NCI-H345 treated with DMSO at 0.1 percent for 48 hours (cell line): ENCODE results near the gene RLN3.
"Not testable (repeated sequence)": the region's sequence is repeated elsewhere in the genome, so short reads cannot be mapped to it uniquely, and the experiment has no call there.

Experiments used
- DNase-seq: peaks from one replicate; lab custom pipeline; 2025; ENCODE audit not compliant: unreplicated experiment; lab: John Stamatoyannopoulos, UW

The RLN3 gene

DNA sequence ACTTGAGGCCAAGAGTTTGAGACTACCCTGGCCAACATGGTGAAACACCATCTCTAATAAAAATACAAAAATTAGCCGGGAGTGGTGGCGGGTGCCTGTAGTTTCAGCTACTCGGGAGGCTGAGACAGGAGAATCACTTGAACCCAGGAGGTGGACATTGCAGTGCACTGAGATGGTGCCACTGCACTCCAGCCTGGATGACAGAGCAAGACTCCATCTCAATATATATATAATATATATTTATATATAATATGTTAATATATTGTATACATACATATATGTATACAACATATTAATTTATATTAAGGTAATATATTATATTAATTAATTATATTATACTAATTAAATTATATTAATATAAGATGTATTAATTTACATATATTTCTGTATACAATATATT lies 8.2 kb upstream of the RLN3 start:
- not testable (repeated sequence) for DNase-seq

- no peak for DNase-seq
Measured at GRCh38 chr19:14021474-14021873, 6.5 kb upstream of the RLN3 start.

- no peak for DNase-seq
Measured at GRCh38 chr19:14022469-14022868, 5.5 kb upstream of the RLN3 start.

DNA sequence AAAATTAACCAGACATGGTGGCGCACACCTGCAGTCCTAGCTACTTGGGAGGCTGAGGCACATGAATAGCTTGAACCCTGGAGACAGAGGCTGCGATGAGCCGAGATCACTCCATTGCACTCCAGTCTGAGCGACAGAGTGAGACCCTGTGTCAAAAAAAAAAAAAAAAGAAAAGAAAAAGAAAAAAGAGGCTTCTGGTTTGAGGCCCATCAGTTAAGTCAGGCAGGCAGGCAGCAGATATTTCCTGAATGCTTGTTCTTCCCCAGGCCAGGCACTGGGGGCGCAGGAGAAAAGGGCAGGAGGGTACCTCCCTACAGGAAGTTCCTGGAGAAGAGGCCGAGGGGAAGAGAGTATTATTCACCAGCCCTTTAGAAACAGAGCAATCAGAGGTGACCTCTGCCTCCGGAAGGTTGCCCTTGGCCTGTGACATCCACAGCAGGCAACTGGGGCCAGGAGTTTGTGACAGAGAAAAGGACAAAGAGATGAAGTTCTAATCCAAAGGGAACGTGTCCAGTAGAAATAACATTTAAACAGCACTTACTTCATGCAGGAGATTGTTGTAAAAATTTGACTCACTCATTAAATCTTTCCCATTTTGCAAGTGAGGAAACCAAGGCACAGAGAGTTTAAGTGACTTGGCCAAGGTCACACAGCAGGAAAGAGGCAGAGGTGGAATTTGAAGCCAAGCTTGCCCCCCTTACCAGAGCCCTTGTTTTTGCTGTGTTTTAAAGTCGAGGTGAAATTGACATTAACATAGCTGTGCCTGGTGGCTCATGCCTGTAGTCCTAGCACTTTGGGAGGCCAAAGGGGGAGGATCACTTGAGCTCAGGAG lies 4.3 kb upstream of the RLN3 start:
- DNase-seq: no peak

GRCh38 chr19:14026652-14027192 lies 1.2 kb upstream of the RLN3 start:
- DNase-seq: not testable (repeated sequence)

DNA sequence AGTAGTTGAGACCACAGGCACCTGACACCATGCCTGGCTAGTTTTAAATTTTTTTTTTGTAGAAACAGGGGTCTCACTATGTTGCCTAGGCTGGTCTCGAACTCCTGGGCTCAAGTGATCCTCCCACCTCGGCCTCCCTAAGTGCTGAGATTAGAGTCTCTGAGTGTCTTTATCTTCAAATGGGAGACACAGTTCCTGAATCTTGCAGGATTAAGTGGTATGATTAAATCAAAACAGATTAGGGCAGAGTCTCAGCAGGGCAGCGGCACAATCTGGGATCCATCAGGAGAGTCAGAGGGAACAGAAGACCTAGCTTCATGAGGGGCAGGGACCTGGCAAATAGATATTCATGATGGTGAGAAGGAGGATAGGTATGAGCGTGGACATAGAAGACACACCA lies 953 bp downstream of the RLN3 start:
- no peak for DNase-seq

GRCh38 chr19:14030997-14031718 lies 3.2 kb downstream of the RLN3 start:
- DNase-seq: no peak

DNA sequence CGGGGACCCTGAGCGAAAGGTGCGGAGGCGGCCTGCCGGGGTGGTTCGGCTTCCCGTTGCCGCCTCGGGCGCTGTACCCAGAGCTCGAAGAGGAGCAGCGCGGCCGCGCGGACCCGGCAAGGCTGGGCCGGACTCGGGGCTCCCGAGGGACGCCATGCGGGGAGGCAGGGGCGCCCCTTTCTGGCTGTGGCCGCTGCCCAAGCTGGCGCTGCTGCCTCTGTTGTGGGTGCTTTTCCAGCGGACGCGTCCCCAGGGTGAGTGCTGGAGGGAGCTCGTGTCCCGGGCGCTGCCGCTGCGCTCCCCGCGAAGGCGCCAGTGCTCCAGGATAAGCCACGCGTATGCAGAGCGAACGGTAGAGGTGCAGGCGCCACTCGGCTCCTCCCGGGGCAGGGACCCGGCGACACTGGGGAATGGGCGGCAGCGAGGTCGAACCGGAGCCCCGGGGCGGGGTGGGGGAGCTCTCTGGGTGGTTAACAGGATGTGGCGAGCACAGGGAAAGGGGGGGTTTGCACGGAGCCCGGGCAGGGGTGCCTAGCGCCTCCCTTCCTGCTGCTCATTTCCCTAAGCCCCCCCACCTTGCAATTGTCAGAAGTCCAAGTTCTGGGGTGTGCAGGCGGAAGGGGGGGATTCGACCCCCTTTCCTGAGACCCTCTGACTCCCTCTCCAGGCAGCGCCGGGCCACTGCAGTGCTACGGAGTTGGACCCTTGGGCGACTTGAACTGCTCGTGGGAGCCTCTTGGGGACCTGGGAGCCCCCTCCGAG lies 4.0 kb downstream of the RLN3 start, which contains the start of gene IL27RA:
Gene IL27RA (plus strand): TSS at position 44 of the 762 bp plus-strand sequence. CDS start 111 bp downstream, at position 155.
- no peak for DNase-seq

DNA sequence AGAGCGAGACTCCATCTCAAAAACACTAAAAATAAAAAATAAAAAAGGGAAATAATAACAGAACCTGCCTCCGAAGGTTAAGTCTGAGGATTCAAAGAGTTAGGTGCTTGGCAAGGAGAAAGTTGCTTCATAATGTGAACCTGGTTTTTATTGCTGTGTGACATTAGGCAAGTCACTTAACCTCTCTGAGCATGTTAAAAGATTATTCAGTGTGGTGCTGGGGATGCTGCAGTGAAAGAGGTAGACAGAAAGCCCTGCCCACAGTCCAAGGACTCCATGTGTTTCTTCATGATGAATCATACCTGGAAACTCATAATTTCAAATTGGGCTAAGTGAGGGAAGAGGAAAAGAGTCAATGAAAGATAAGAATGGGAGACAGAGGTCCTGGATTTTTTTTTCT lies 6.0 kb downstream of the RLN3 start:
- no peak for DNase-seq

DNA sequence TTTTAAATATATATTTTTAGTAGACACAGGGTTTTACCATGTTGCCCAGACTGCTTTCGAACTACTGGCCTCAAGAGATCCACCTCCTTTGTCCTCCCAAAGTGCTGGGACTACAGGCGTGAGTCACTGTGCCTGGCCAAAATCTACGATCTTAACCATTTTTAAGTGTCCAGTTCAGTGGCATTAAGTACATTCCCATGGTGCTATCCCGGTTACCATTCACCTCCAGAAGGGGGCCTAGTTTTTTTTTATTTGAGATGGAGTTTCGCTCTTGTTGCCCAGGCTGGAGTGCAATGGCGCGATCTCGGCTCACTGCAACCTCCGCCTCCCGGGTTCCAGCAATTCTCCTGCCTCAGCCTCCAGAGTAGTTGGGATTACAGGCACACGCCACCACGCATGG lies 7.2 kb downstream of the RLN3 start:
- not testable (repeated sequence) for DNase-seq

DNA sequence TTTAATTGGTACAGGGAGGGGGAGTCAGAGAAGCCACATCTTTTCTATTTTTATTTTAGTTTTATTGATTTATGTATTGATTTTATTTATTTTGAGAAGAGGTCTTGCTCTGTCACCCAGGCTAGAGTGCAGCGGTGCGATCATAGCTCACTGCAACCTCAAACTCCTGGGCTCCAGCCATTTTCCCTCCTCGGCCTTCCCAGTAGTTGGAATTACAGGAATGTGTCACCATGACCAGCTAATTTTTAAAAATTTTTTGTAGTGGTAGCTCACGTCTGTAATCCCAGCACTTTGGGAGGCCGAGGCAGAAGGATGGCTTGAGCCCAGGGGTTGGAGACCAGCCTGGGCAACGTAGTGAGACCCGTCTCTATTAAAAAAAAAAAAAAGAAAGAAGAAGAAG lies 7.8 kb downstream of the RLN3 start:
- DNase-seq: no peak

DNA sequence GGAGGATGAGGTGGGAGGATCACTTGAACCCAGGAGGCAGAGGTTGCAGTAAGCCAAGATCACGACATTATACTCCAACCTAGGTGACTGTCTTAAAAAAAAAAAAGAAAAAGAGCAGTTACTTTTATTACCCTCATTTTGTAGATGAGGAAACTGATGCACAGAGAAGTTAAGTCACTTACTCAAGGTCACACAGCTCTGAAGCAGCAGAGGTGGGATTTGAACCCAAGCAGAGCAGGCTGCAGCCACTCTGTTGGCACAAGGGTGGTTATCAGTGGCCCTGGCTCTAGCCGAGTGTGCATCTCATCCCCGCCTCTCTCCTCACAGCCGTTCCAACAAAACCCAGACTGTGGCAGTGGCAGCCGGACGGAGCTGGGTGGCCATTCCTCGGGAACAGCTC lies 11.2 kb downstream of the RLN3 start:
- DNase-seq: no peak

DNA sequence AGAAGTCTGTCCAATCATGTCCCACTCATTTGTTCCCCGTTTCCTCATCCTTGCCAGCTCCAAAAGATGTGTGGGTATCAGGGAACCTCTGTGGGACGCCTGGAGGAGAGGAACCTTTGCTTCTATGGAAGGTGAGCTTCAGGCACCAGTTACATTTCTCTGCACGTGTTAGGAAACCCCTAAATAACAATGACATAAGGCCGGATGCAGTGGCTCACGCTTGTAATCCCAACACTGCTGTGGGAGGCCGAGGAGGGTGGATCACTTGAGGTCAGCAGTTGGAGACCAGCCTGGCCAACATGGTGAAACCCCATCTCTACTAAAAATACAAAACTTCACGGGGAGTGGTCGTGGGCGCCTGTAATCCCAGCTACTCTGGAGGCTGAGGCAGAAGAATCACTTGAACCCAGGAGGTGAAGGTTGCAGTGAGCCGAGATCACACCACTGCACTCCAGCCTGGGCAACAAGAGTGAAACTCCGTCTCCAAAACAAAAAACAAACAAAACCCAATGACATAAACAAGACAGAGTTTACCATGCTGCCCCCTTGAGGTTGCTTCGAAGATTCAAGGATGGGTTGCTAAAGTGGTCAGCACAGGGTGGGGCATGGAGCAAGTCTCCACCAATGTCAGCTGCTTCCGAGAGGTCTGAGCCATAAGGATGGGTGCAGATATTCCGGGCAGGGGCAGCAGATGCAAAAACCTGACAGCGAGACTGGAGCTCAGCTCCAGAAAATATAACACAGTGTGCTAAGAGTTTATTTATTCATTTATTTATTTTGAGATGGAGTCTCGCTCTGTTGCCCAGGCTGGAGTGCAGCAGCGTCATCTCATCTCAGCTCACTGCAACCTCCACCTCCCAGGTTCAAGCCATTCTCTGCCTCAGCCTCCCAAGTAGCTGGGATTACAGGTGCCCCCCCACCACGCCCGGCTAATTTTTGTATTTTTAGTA lies 15.0 kb downstream of the RLN3 start:
- not testable (repeated sequence) for DNase-seq

GRCh38 chr19:14047866-14048265 lies 19.9 kb downstream of the RLN3 start:
- not testable (repeated sequence) for DNase-seq

GRCh38 chr19:14048443-14049153 lies 20.6 kb downstream of the RLN3 start:
- DNase-seq: no peak

DNA sequence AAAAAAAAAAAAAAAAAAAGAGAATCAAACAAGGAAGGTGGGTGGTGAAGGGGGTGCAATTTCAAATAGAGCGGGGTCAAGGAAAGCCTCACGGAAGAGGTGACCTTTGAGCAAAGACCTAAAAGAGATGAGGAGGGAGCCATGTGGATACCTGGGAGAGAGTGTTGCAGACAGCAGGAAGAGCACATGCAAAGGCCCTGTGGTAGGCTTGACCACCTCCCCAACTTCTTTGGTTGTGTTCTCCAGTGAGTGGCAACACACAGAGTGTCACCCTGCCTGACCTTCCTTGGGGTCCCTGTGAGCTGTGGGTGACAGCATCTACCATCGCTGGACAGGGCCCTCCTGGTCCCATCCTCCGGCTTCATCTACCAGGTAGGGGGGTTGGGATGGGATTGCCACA lies 22.6 kb downstream of the RLN3 start:
- DNase-seq: no peak

GRCh38 chr19:14050961-14051360 lies 23.0 kb downstream of the RLN3 start:
- not testable (repeated sequence) for DNase-seq

GRCh38 chr19:14051980-14052379 lies 24.0 kb downstream of the RLN3 start:
- no peak for DNase-seq

DNA sequence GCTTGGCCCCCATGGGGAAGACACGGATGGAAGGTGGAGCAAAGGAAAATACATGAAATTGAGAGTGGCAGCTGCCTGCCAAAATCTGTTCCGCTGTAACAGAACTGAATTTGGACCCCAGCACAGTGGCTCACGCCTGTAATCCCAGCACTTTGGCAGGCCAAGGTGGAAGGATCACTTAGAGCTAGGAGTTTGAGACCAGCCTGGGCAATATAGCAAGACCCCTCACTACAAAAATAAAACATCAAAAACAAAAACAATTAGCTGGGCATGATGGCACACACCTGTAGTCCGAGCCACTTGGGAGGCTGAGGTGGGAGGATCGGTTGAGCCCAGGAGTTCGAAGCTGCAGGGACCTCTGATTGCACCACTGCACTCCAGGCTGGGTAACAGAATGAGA lies 24.5 kb downstream of the RLN3 start:
- DNase-seq: no peak

DNA sequence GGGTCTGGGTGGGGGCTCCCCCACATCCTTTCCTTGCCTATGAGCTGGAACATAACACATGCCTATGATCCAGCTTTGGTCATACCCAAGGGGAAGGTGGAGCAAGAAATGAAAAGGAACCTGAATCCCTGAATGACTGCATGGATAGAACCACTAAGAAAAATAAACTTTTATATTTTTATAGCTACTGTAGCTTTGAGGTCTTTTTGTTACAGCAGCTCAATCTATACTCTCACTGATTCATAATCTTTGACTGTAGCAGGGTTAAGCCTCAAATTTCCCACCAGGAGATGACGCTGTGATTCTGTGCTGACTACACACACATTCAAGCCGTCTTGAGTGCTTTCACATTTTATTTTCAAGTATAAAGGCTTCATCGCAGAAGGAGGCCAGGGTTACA lies 25.1 kb downstream of the RLN3 start:
- no peak for DNase-seq
